ENCODE measurements around the gene DBF4B.

The DBF4B gene

GRCh38 chr17:44760474-44761308 is 52.2 kb downstream of the DBF4B start:
- no peak for DNase-seq

- no peak for DNase-seq
Observed at GRCh38 chr17:44761932-44762810, 53.7 kb downstream of the DBF4B start.

GRCh38 chr17:44763170-44763569 is 54.7 kb downstream of the DBF4B start:
- no peak for DNase-seq

- DNase-seq, result no peak
Observed at GRCh38 chr17:44765965-44766364, 57.5 kb downstream of the DBF4B start.

GRCh38 chr17:44766409-44767038 is 58.1 kb downstream of the DBF4B start:
- DNase-seq, result no peak

GRCh38 chr17:44767493-44767892 is 59.0 kb downstream of the DBF4B start:
- DNase-seq, result no peak

GRCh38 chr17:44768505-44769142 is 60.2 kb downstream of the DBF4B start:
- no peak for DNase-seq

- no peak for DNase-seq
Observed at GRCh38 chr17:44769230-44769629, 60.8 kb downstream of the DBF4B start.

- no peak for DNase-seq
Observed at GRCh38 chr17:44769647-44770084, 61.2 kb downstream of the DBF4B start.

- DNase-seq, result no peak
Observed at GRCh38 chr17:44770166-44770925, 61.9 kb downstream of the DBF4B start.

- DNase-seq, result no peak
Observed at GRCh38 chr17:44772308-44773045, 64.0 kb downstream of the DBF4B start.

- DNase-seq, result no peak
Observed at GRCh38 chr17:44773140-44773539, 64.7 kb downstream of the DBF4B start.

- DNase-seq, result peak; percentile 94
Observed at GRCh38 chr17:44774271-44775135, 66.0 kb downstream of the DBF4B start.

GRCh38 chr17:44775136-44775837 is 66.8 kb downstream of the DBF4B start:
- no peak for DNase-seq

GRCh38 chr17:44775838-44776621 is 67.6 kb downstream of the DBF4B start:
- DNase-seq, result peak; percentile 98

GRCh38 chr17:44776628-44777393 is 68.3 kb downstream of the DBF4B start:
- DNase-seq, result no peak

GRCh38 chr17:44777394-44778348 is 69.2 kb downstream of the DBF4B start:
- no peak for DNase-seq
